Skin of body (tissue), 2 donors: ENCODE results near the gene CDON. TPM values are rescaled to one million over a fixed set of nuclear protein-coding genes. Genes with fewer than 3 reads are reported as not detected.
A peak's percentile ranks its signal among the peaks of the same experiment; 100 is the strongest.

Experiments
- DNase-seq: peaks from one replicate; lab custom pipeline; 2025; lab: John Stamatoyannopoulos, UW
- total RNA-seq: library from RNA; depleted of rRNA; stranded (reverse); fragments of >200 nt; gene quantifications from one replicate; pipeline ENCODE4 v1.2.3, GENCODE V29; 2014

CDON gene
- total RNA-seq, 1 donor from 2014 or later: 71.8 TPM

DNA sequence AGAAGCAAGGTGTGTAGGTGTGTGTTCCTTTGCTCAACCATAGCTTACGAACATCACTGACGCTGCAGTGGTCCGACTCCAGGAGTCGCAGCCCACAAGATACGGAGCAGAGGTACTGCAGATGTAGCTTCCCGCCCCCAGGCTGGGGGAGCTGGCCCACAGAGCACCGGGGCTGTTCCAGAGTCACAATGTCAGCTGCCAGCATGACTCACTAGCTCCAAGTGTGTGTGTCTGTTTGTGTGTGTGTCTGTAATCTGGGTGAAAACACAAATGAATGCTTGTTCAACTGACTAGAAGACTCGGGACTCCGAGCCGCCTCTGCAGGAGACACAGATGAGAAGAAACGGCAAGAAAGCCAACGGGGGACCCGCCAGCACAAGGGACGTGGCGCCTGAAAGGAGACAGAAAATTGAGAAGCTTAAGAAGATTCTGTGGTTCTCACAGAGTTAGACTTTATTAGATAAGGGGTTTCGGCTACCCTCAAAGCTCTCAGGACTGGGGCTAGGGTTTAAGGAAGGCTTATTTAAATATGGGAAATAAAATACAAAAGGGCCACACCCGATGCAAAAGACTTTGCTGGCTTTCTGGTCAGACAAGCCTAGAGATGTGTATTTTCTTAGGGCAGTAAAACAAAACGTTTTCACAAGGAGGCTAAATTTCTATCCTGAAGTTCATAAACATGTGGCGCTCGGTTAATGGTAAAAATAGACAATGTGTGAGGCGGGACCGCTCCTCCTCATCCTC, 106.1 kb downstream of the CDON start:
- no peak for DNase-seq

DNA sequence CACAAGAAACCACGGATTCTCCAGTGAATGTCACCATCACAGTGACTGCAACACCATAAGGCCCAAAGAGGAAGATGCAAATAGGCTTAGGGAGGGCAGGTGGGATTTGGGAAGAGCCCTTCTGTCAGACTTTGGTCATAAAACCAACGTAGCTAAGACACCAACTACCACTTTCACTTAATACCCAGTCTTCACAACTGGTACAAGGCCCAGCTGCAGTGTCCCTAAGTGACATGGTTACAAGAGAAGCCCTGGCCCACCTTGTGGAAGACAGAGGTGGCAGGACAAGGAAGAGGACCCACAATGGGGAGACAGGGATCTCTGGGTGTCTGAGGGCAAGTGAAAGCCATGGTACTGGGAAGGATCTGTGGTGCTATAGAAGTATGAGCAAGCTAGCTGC, 106.8 kb downstream of the CDON start:
- no peak for DNase-seq

DNA sequence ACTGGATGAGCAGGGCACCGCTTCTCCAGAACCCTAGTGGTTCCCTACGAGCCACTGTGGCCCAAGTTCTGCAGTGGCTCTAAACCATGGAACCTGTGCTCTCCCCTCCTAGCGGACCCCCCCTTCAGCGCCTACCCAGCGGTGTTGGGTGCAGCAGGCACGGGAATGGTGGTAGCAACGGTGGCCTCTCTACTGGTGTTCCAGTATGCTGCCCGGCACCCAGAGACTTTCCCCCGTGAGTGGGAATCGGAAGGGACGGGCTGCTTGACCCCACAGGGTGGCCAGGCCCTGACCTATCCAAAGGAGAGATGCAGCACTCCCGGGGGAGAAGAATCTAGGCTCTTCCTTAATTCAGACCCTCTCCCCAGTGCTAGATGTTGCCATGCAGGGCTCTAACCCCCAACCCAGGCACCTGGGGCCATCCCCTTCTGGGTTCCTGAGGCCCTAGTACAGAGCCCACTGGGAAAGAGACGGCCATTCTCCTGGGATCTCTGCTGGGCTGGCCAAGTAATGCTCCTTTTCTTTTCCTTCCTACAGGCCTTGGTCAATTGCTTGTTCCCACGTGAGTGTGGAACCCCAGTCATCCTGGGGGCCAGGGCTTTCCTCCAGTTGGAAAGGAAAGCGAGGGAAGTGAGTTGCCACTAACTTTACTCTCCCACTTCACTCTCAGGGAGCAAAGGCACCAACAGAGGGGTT, 107.6 kb downstream of the CDON start:
- DNase-seq: no peak

DNA sequence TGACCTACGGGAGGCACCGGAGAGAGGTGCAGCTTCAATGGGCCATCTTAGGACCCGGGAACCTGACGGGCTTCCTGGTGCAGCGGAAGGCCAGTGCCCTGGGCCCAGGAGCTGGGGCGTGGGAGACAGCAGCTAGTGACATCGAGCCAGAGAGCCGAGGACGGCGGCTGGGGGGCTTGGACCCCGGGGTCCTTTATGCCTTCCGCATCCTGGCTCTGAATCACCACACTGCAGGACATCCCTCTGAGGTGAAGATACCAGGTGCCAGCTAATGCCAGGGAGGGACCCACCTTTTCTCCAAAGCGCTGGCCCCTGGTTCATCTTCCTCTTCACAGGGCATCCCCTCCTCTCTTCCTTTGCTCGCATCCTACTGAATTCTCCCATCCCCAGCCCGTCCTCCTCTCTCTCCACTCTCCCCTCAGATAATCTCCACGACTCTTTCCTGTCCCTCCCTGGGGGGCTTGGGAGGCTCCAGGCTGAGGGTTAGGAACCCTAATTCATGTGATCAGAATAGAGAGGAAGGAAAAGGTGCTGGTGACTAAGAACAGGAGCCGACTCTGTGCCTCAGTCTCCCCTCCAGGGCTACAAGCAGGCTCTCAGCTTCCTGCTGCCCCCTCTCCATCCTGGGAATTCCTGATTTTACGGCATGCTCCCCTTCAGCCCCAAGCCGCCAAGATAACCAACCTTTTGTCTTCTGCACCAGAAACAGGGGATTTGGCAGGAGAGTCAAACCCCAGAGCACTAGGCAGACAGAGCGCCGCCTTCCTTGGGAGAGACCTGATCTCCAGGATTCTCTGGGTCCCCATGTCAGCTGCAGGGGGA, 108.3 kb downstream of the CDON start:
- no peak for DNase-seq

DNA sequence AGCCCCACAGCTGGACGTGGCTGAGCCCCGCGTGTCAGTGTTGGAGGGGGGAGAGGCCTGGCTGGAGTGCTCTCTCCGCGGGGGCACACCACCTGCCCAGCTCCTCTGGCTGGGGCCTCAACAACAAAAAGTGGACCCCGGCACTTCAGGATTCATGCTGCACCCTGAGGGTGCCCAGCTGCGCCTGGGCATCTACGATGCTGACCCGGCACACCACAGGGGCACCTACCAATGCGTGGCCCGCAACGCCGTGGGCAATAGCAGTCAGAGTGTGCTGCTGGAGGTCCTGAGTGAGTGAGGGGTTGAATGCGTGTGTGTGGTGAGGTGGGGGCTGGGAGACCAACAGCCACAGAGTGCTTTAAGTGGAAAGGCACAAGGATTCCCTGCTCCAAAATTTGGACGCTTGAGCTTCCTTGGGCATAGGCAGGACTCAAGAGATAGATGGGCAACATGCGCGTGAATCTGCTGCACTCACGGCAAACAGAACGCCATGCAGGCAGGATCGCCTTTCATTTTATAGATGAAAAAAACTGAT, 109.2 kb downstream of the CDON start:
- DNase-seq: no peak

DNA sequence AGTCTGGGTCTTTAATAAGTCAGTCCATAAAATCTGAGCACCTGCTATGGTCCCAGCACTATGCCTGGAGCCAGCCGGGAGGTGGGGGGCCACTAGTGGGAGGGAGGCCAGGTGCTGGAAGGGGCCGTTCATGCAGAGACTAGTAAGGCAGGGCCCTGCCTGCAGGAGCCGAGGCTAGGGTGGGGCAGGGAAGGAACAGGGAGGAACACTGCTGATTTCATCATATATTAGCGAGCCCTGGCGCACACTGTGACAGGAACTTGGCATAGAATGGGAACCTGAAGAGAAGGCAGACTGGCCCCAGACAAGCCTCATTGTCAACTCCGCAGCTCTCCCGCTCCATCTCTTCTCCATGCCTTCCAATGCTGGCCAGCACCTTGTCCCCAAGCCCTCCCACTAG, 109.7 kb downstream of the CDON start:
- DNase-seq: peak; percentile 47

DNA sequence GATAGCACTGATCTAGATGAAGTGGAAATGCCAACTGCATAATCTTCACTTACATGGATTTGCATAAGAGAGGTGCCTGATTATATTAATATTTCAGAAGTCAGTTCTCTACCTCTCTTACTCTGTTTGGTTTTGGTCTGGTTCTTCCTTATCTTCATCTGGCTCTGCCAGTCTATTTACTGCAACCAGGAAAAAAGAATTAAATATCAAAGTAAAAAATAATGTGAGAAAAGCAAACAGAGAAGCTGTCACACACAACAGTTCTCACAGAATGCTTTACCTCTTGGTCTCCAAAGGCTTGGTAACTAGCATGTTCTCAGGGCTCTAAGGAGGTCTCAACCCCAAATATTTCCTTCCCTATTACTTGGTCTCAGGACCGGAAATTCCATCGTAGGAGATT, 110.1 kb downstream of the CDON start:
- DNase-seq: no peak

DNA sequence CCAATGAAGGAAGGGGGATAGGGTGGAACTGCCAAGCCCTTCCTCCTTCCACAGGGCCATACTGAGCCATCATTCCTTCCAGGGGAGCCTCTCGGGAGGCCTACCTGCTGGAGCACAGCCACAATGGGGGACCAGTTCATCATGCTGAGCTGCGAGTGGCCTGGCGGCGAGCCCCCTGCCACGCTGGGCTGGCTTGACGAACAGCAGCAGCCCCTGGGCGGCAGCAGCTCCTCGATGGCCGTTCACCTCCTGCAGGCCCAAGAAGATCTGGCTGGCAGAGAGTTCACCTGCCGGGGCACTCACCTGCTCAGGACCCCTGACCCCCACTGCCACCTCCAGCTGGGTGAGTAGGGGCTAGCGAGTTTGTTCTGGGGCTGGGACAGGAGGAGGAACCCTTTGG, 110.9 kb downstream of the CDON start:
- peak; percentile 45 for DNase-seq

DNA sequence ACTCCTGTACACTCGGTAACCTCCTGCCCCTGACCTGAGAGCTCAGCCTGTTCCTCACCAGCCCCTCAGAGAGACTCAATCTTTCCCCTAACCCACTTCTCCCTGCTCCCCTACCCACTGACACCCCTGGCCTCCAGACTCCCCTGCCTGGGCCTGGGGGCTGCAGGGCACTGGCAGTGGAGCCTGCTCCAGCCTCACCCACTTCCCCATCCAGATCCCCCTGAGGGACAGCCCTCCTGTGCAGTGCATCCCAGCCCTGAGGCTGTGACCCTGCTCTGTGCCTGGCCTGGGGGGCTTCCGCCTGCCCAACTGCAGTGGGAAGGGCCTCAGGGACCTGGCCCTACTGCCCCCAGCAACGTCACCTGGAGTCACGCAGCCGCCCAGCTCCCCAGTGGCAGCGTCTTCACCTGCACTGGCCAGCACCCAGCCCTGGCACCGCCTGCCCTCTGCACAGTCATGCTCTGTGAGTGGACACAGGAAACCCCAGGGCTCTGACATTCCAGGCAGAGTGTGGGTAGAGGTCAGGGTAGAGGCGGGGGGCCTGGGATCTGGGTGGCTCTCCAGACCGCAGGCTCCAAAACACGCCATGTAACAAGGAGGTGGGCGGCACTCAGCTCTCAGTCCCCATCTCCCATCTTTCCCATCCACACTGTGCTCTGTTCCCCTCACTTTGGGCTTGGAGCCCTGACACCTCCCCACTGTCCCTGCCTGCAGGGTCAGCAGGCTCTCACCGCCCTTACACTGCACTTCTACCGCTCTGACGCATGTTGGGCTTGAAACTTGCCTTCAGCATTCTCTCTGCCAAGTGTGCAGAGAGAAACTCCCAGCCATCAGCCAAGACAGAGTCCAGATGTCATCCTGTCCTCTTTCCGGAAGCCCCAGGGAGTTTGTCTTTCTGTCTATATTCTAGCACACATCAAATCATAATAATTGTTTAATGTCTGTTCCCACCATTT, 111.7 kb downstream of the CDON start:
- peak; percentile 89 for DNase-seq

DNA sequence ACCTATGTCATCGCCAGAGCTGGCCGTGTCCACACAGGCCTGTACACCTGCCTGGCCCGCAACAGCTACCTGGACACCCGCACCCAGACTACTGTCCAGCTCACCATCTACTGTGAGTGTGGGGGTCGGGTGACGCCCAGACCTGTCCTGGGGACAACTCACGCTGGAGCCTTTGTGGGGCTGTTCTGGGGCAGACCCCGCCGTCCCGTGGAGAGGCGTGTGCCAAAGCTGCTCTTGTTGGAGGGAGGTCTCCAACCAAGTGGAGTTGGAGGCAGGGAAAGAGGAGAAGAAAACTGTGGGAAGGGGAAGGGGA, 112.5 kb downstream of the CDON start:
- DNase-seq: no peak

DNA sequence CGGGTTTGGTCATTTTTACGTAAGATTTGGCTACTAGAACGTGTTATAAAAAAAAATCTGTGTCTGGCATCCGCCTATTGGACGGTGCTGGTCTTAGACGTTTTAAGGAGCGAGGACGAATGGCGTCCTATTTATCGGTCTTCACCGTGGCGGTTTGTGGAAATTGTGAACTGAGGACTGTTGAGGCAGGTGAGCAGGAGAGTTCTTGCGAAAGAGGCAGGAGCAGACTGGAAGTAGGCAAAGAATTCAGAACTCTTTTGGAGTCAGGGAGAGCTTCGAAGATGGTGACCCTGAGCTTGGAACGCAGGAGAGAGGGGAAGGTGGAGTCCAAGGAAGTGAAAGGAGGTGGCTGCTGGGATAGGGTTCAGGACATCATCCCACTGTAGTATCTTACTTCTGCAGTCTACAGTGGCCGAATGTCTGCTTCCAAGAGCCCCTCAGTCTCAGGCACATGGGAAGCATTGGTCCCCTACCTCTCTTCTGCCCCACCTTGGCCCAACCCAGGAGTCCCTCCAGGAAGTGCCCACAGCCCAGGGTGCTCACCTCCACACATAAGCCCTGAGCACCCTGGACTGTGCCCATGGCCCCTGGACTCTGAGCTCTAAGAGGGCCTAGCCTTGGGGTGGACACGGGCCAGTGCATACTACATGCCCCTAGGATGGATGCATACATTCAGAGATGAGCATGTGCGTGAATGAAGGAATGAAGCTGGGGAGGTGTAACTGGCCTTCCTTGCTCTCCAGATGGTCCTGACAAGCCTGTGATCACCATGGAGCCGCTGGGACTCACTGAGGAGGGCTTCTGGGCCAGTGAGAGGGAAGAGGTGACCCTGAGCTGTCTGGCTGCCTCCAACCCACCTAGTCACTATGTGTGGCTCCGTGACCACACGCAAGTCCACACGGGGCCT, 113.1 kb downstream of the CDON start:
- no peak for DNase-seq

DNA sequence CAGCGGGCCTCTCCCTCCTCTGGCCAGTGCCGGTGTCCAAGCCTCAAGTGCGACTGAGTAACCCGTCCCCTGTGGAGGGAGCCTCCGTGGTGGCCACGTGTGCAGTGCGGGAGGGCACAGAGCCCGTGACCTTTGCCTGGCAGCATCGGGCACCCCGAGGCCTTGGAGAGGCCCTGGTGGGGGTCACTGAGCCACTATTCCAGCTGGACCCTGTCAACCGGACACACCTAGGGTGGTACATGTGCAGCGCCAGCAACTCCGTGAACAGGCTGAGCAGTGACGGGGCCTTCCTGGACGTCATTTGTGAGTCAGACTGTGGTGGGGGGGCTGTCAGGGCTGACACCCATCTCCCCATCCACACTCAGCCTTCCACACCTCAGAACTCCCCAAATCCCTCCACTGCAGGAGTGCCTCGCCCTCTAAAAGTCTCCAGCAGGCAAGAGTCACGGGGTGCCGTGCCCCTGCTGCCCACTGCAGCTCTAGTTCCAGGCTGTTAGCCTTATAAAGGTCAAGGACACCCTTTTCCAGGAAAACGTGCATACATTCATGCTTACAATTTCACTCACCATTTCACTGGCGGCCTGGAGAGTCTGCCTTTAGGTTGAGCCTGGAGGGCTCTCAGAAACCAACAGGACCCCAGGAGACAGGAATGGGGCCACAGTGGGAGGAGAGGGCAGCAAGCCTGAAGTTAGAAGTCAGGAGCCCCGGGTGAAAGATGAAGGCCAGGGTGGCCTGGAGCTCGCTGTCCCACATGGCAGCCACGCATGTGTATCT, 114.2 kb downstream of the CDON start:
- DNase-seq: no peak

DNA sequence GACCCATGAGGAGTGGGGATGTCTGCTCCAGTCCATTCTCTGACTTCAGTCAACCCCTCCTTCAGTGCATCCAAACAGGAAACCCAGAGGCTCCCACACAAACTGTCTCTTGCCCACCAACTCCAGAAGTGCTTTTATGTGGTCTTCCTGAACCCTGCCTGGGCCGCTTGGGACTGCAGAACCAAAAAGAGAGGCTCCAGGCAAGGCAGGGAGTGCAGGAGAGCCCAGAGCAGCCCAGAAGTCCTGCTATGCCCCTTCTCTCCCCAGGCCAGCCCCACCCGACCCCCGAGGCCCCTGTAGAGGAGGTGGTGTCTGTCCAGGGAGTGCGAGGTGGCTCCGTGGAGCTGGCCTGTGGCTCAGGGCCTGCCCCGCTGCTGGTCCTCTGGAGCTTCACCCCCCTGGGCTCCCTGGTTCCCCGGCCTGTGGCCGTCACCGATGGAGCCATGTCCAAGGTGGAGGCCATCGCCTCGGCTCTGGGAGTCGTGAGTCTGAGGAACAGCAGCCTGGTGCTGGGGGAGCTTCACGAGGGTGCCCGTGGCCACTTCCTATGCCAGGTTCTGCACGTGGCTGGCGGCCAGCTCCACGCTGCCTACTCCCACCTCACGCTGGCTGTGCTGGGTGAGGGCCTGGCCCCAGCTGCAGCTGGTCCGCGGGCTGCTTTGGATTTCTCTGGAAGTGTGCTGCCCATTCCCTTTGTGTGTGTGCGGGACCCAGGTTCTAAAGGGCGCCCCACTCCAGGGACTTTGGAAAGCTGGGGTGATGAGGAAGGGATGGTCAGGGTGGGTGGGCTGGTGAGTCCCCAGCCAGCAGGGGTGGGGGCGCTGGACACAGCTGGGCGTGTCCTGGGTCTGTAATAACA, 115.0 kb downstream of the CDON start:
- DNase-seq: no peak

DNA sequence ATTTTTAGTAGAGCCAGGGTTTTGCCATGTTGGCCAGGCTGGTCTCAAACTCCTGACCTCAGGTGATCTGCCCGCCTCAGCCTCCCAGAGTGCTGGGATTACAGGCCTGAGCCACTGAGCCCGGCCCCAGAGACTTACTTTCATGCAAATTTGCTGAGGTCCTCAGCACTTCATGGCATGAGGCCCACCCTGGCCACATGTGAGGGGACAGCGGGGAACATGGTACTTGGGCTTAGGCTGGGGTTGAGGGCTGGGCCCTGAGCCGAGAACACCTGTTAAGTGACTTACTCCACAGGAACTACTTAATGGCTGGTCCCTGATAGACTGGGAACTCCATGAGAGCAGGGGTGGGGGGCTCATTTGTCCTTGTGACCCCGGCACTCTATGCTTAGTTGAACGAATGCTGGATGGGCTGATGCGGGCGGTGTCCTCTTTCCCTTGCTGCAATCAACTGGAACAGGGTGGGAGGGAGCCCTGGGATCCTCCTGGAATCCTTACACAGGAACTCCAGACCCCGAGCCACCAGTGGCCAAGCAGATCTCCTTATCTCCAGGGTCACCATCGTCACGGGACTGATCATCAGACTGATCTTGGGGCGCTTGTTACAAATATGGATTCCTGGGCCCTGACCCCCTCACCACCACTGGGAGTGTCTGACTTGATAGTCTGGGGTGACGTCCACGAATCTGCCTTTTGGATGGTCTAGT, 115.8 kb downstream of the CDON start:
- no peak for DNase-seq

DNA sequence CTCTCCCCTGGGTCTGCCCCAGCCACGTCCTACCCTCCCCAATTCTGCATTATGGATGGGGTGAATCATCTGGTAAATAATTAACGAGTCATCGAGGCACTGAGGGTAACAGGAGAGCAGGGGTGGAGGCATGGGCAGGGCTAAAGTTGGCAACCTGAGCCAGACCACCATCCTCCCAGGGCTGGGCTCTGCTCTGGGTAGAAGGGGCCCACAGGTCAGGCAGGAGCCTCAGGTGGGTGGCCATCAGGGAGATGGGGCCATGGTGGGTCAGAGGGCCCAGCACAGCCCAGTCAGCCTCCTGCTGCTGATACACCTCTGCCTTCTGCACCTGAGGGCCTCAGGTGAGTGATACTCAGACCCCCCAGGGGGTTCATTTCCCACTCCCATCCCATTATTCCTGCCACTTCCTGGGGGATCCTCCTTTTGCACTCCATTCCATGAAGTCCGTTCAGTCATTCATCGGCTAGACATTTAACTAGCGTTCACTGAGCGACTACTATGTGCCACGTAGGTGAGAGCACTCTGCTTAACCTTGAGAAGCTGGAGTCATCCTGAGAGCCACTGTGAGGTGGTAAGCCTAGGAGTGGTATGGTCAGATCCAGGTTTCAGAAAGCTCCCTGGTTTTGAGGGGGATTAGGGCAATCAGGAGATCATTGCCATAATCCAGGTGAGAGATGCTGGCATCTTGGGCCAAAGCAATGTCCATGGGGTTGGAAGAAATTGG, 116.7 kb downstream of the CDON start, which contains the start of gene VSIG10L2:
TSS of gene VSIG10L2 (plus strand) at position 248 of the 724 bp plus-strand sequence. CDS start at position 260, 12 bp downstream.
- DNase-seq: no peak

DNA sequence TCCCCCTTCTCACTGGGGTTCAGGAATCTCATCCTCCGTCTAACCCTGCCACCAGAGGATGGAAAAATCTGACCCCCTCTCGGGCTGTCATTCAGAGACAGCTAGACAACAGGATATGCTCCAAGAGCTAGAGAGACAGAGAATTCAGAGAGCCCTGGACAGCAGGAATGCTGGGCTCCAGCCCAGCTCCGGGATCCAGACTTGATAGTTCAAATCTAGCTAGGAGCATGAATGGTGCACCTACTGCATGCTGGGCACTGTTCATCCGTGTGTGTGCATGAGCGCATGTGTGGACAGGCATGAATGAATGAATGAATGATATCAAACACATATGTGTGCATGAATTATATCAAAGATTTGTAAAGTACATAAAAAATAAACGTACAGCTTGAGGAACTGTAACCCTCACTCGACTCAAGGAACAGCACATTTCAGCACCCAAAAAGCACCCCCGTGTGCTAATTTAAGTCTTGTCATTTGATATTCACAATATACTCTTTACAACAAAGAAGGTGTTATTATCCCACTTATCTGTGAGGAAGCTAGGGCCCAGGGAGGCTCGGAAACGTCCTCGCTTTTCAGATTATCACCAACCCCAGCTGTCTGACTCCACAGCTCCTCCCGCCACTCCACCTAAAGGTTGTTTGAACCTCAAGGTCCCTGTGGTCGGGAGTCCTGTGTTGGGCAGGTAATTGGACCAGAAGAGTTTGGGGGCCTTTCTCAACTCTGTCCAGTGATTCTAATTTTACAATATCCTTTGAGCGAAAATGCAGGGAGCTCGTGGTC, 117.5 kb downstream of the CDON start:
- DNase-seq: no peak
